IPS-15b (cell line): ENCODE data around the gene FRMD8.
"Not testable (repeated sequence)": the region's sequence is repeated elsewhere in the genome, so short reads cannot be mapped to it uniquely, and the experiment has no call there.

ENCODE experiments used
- H3K27me3 ChIP-seq: one replicate; pipeline ENCODE4 v1.6.1; 2013; ENCODE audit warnings: low read length; ENCODE audit not compliant: control insufficient read depth, insufficient read depth
- H3K36me3 ChIP-seq: one replicate; pipeline ENCODE4 v1.6.1; 2013; ENCODE audit warnings: low read length; ENCODE audit not compliant: control insufficient read depth, insufficient read depth
- H3K4me1 ChIP-seq: one replicate; pipeline ENCODE4 v1.6.1; 2013; ENCODE audit warnings: mild to moderate bottlenecking, low read length; ENCODE audit not compliant: control insufficient read depth, insufficient read depth
- H3K4me3 ChIP-seq: one replicate; pipeline ENCODE4 v1.5.1; 2013; ENCODE audit warnings: low read depth, low read length
- H3K9ac ChIP-seq: one replicate; pipeline ENCODE4 v1.6.1; 2013; ENCODE audit warnings: low read depth, mild to moderate bottlenecking, low read length
- H3K9me3 ChIP-seq: one replicate; pipeline ENCODE4 v1.6.1; 2013; ENCODE audit warnings: mild to moderate bottlenecking, low read length; ENCODE audit not compliant: control insufficient read depth, insufficient read depth

Gene FRMD8

DNA sequence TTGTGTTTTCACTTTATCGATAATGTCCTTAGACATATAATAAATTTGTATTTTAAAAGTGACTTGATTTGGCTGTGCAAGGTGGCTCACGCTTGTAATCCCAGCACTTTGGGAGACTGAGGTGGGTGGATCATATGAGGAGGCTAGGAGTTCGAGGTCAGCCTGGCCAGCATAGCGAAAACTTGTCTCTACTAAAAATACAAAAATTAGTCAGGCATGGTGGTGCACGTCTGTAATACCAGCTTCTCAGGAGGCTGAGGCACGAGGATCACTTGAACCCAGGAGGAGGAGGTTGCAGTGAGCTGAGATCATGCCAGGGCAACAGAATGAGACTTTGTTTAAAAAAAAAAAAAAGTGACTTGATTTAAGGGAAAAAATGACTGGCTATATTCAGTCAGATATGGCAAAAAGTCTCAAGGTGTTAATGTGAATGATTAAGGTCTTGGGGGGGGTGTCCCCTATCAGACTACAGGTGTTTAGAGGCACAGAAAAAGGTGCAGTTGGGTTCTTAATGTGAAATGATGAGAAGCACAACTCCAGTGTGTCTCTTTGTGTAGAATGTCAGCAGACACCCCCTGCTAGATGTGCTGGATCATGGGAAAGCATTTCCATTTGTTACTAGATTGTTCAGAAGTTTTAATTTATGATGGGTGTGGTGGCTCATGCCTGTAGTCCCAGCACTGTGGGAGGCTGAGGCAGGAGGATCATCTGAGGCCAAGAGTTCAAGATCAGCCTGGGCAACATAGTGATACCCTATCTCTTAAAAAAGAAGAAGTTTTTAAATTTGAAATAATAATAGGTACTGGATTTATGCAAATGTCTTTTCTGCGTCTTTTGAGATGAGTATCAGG is 53.1 kb downstream of the FRMD8 start:
- Histone ChIP-seq H3K36me3 (peaks cover 6% of the 10 kb centered on the region), H3K4me3 (no peak overlapping the region), H3K9me3 (no peaks in the 10 kb centered on the region), H3K4me1 (no peaks in the 10 kb centered on the region), H3K27me3 (no peaks in the 10 kb centered on the region), H3K9ac (no peak overlapping the region)

- no peaks in the 10 kb centered on the region for H3K4me1 ChIP-seq
- H3K4me3 ChIP-seq: no peak overlapping the region
- no peak overlapping the region for H3K9ac ChIP-seq
These were observed 54.5 kb downstream of the FRMD8 start for GRCh38 chr11:65440831-65441499.

GRCh38 chr11:65442842-65443331 is 56.5 kb downstream of the FRMD8 start:
- Histone ChIP-seq H3K9me3 (no peaks in the 10 kb centered on the region), H3K4me1 (no peaks in the 10 kb centered on the region), H3K9ac (no peak overlapping the region), H3K4me3 (no peak overlapping the region), H3K27me3 (no peaks in the 10 kb centered on the region), H3K36me3 (peaks cover 5% of the 10 kb centered on the region)

More at GRCh38 chr11:65440831-65441499, 54.5 kb downstream of the FRMD8 start:
- peaks cover 5% of the 10 kb centered on the region for H3K36me3 ChIP-seq
- no peaks in the 10 kb centered on the region for H3K27me3 ChIP-seq
- H3K9me3 ChIP-seq: no peaks in the 10 kb centered on the region

- Histone ChIP-seq H3K4me3 (no peak overlapping the region), H3K27me3 (no peaks in the 10 kb centered on the region), H3K36me3 (peaks cover 5% of the 10 kb centered on the region), H3K9ac (no peak overlapping the region), H3K4me1 (peaks cover 2% of the 10 kb centered on the region), H3K9me3 (no peaks in the 10 kb centered on the region)
These were observed 58.0 kb downstream of the FRMD8 start for GRCh38 chr11:65444314-65445051.

- Histone ChIP-seq H3K9me3 (no peaks in the 10 kb centered on the region), H3K9ac (no peak overlapping the region), H3K27me3 (no peaks in the 10 kb centered on the region), H3K4me1 (peaks cover 2% of the 10 kb centered on the region), H3K4me3 (no peak overlapping the region), H3K36me3 (peaks cover 5% of the 10 kb centered on the region)
These were observed 58.7 kb downstream of the FRMD8 start for GRCh38 chr11:65445101-65445603.

DNA sequence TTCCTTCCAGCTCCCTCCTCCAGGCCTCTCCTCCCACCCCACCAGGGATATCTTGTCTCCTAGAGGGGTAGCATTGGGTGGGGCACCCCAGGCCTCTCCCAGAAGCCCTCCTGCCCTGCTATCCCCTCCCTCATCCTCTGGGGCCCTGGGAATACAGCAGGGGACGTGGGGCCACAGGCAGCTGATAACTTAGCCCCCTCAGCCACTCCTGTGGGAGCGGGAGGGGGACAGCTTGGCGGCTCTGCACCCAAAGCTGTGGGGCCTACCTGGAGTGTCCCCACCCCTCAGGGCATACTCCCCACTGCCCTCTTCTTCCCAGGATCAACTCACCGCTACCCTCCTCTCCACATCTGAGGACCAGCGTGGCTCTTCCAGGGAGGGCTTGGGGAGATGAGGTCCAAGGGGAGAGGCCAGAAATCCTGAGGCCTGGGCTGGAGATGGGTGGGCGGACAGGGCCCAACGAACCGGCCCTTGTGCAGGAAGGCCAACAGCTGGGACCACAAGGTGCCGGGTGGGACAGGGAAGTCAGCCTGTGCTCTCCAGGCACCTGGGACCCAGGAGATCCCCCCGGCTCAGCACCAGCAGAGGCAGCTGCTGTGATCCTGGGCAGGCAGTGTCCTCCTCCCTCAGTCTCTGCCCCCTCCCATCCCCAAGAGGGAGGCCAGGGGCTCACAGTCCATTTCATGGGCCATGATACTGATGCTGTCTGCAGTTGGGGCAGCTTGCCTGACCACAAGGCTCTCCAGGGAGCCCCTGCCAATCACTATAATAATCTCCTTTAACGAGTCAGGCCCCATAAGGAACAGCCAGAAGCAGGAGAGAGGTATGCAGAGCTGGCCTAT is 59.4 kb downstream of the FRMD8 start:
- H3K4me3 ChIP-seq: no peak overlapping the region
- H3K4me1 ChIP-seq: peaks cover 2% of the 10 kb centered on the region
- no peak overlapping the region for H3K9ac ChIP-seq
- H3K27me3 ChIP-seq: no peaks in the 10 kb centered on the region
- H3K36me3 ChIP-seq: peaks cover 5% of the 10 kb centered on the region
- no peaks in the 10 kb centered on the region for H3K9me3 ChIP-seq

GRCh38 chr11:65446446-65447277 is 60.2 kb downstream of the FRMD8 start:
- Histone ChIP-seq H3K27me3 (no peaks in the 10 kb centered on the region), H3K36me3 (peaks cover 5% of the 10 kb centered on the region), H3K9ac (no peak overlapping the region), H3K4me3 (no peak overlapping the region), H3K4me1 (peaks cover 2% of the 10 kb centered on the region), H3K9me3 (no peaks in the 10 kb centered on the region)

DNA sequence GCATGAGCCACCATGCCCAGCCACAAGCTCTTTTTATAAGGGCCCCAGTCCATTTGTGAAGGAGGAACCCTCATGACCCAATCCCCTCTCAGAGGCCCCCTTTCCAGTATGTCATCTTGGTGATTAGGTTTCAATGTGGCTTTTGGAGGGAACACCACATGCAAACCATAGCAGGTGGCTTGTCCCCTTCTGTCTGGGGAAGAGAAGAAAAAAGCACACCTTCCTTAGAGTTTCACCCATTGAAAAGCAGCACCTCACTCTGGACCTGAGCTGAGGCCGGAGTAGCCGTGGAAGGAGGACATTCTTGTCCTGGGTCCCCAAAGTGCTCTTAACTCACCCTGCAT is 61.6 kb downstream of the FRMD8 start:
- Histone ChIP-seq H3K4me3 (no peak overlapping the region), H3K9me3 (no peaks in the 10 kb centered on the region), H3K27me3 (no peaks in the 10 kb centered on the region), H3K9ac (no peak overlapping the region), H3K4me1 (peaks cover 2% of the 10 kb centered on the region), H3K36me3 (peaks cover 5% of the 10 kb centered on the region)

DNA sequence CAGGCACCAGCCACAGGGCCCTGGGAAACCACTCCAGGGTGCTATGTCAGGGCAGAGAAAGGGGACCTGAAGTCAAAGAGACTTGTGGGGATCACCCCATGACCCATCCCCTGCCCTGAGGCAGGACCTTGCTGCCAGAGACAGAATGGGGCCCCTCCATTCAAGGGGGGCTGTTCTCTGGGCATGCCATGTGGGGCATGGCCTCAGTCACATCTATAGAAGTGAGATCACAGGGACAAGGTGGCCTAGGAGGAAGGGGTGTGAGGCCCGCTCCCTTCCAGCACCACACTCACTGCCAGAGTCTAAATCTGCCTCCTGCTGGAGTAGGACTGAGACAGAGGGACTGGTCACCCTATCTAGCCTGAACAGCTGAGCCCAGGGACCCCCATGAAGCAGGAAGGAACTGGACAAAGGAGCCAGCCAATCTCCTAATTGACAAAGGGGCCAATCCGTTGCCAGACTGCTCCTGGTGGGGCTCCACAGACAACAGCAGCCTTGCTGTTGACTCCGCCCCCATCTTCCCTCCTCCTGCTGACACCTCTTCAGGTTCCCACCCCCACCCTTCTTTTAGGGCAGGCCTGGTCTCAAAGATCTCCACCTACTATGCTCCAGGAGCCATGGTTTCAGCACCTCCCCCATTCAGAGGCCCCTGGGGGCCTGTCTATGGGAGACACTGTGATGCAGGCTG is 62.1 kb downstream of the FRMD8 start:
- H3K9ac ChIP-seq: no peak overlapping the region
- peaks cover 2% of the 10 kb centered on the region for H3K4me1 ChIP-seq
- no peaks in the 10 kb centered on the region for H3K9me3 ChIP-seq
- no peak overlapping the region for H3K4me3 ChIP-seq
- H3K36me3 ChIP-seq: peaks cover 5% of the 10 kb centered on the region
- no peaks in the 10 kb centered on the region for H3K27me3 ChIP-seq

GRCh38 chr11:65451301-65451700 is 64.9 kb downstream of the FRMD8 start:
- H3K4me1 ChIP-seq, H3K9me3 ChIP-seq: not testable (repeated sequence)
- H3K27me3 ChIP-seq: peaks cover 19% of the 10 kb centered on the region

More at GRCh38 chr11:65451301-65451700, 64.9 kb downstream of the FRMD8 start:
- not testable (repeated sequence) for H3K36me3 ChIP-seq, H3K9ac ChIP-seq, H3K4me3 ChIP-seq
